Astrocyte of the cerebellum (primary cell): ENCODE measurements around the gene THAP7.

Experiments used
- DNase-seq: peaks from one replicate; pipeline ENCODE4 v3.0.0-alpha.2; 2011; ENCODE audit warnings: low read depth
- H3K4me3 ChIP-seq: 2 replicates; pipeline ENCODE4 v1.5.1; 2011; ENCODE audit warnings: mild to moderate bottlenecking, low read depth, low read length, moderate library complexity
- CTCF ChIP-seq: IDR thresholded peaks from 2 replicates; pipeline ENCODE4 v1.5.1; 2012; ENCODE audit warnings: low read length, low read depth, moderate library complexity, mild to moderate bottlenecking; ENCODE audit errors: missing control alignments
- in situ Hi-C: cut with HindIII; loops from 2 replicates; pipeline ENCODE4 v1.10.0; 2017; ENCODE audit warnings: low sequenced_read_pairs

Gene THAP7

GRCh38 chr22:21034989-21035388 lies 33.1 kb upstream of the THAP7 start:
- no peak for DNase-seq
- TF ChIP-seq CTCF = no peak
- in situ Hi-C loops = no loop called here
- no peak overlapping the region for H3K4me3 ChIP-seq

GRCh38 chr22:21033895-21034294 lies 32.0 kb upstream of the THAP7 start:
- no peak for DNase-seq
- no peak overlapping the region for H3K4me3 ChIP-seq
- no peak for TF ChIP-seq CTCF
- in situ Hi-C loops = no loop called here

DNA sequence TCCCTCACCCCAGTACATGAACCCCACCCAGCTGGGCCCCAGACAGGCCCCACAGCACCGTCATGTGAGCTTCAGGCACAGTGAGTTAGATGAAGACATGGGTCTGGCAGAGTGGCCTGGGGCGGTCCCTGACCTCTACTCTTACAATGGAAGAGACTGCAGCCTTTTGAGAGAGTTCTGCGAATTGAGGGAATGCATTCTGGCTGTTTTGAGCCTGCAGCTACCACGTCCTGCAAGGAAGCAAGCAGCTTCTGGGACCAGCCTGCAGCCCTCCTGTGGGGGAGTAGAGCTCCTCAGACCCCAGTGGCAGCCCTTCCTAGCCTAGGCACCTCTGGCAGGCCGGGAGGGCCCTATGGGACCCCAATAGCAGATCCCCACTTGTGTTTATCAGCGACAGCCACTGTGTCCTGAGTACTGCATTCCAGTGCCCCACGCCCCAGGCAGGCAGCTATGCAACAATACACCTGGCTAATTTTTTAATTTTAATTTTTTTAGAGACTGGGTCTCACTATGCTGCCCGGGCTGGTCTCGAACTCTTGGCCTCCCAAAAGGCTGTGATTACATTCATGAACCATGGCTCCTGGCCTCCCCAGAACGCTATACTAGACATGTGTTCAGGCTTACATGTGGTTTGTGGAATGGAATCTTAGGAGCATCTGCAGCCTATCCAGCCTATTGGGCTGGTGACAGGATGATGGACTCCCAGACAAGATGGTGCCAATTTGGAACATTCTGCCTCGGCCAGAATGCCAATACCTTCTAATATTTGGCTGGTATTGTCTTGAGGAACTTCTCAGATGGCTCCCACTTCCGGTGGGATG lies 31.2 kb upstream of the THAP7 start:
- no peak for TF ChIP-seq CTCF
- no peak overlapping the region for H3K4me3 ChIP-seq
- in situ Hi-C loops = no loop called here
- no peak for DNase-seq

DNA sequence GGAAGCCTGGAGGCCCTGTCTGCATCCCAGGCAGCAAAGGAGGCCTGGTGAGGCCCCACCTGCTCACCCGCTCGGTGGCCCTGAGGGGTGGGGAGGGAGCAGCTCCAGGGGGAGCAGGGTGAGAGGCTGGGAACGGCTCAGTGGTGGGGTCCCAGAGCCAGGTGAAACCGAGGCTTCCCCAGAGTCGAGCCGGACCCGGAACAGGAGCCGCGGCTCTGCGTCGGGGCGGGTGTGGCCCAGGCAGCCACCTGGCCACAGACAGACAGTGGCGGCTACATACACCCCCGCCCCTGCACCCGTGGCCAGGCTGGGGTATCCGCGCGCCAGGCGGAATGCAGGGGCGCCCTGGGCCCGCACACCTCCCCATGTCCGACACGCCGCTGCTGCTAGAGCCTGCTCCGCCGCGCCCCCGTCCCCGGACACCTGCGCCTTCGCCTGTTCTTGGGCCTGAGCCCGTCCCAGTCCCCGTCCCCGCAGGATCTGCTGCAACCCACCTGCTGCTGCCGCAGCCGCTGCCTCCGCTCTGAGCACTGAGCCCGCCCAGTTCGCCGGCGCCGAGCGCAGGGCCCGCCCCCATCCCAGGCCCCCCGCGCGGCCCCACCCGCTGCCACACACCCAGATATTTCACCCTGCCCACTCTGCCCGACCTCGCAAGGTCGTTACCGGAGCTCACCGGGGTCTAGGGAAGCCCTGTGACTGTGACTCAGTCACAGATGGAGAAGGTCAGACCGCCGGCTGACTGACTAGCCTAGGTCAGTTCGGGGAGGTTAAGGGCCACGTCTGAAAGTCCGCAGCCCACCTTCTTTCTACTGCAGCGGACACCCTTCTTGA lies 30.3 kb upstream of the THAP7 start, which contains the start of gene SLC7A4:
TSS of gene SLC7A4 (minus strand) at position 525 of the 831 bp plus-strand sequence. CDS start 749 bp downstream, outside the sequence.
- in situ Hi-C loops = no loop called here
- no peak within 1 kb of the TSS for H3K4me3 ChIP-seq
- TF ChIP-seq CTCF = no peak
- no peak for DNase-seq

GRCh38 chr22:21031545-21032036 lies 29.7 kb upstream of the THAP7 start:
- DNase-seq = no peak
- H3K4me3 ChIP-seq = no peak overlapping the region
- in situ Hi-C loops = no loop called here
- TF ChIP-seq CTCF = no peak
